BJ (cell line): ENCODE data around the gene BEAN1. TPM values are rescaled to one million over a fixed set of nuclear protein-coding genes. Genes with fewer than 3 reads are reported as not detected.

Source experiments
- CTCF ChIA-PET: fragments of 350-600 bp; formaldehyde crosslinking; extraction: SDS; loops from one replicate; lab custom pipeline; 2021; ENCODE audit warnings: antibody characterized with exemption, inconsistent platforms; lab: Yijun Ruan, JAX
- POLR2A ChIA-PET: fragments of 300-600 bp; sonication (Branson Sonifier 250); formaldehyde crosslinking; extraction: SDS; loops from one replicate; lab custom pipeline; 2021; ENCODE audit warnings: antibody characterized with exemption; lab: Charles Lee
- DNase-seq: peaks from one replicate; pipeline ENCODE4 v3.0.0-alpha.2; 2011; ENCODE audit warnings: low read depth
- H3K27me3 ChIP-seq: 2 replicates; pipeline ENCODE4 v1.6.0; 2011; ENCODE audit warnings: low read length; ENCODE audit not compliant: control insufficient read depth, insufficient read depth
- H3K36me3 ChIP-seq: 2 replicates; pipeline ENCODE4 v1.5.1; 2011; ENCODE audit warnings: low read length; ENCODE audit not compliant: control insufficient read depth, insufficient read depth
- H3K4me3 ChIP-seq: 2 replicates; pipeline ENCODE4 v1.5.1; 2011; ENCODE audit warnings: low read depth, mild to moderate bottlenecking, control low read depth, low read length
- CTCF ChIP-seq: IDR thresholded peaks from 2 replicates; pipeline ENCODE4 v1.5.1; 2011; ENCODE audit warnings: low read depth, mild to moderate bottlenecking, control low read depth, inconsistent platforms, low read length, moderate library complexity; ENCODE audit not compliant: insufficient read depth
- polyA plus RNA-seq: library from polyadenylated mRNA; depleted of rRNA; stranded (reverse); fragments of >200 nt; gene quantifications from 2 replicates; pipeline ENCODE4 v1.2.3, GENCODE V29; 2011

The BEAN1 gene
- polyA plus RNA-seq, 1 experiment: not detected

- ChIA-PET CTCF (interaction anchor here (1.2 kb wide), 1 partner anchor 12 kb away, joined by 4 read pairs; no protein-coding TSS in a partner anchor), POLR2A (interaction anchor here (0.7 kb wide), 1 partner anchor 15 kb away, joined by 3 read pairs; no protein-coding TSS in a partner anchor)
- DNase-seq: no peak
- Histone ChIP-seq H3K36me3 (no peaks in the 10 kb centered on the region), H3K4me3 (no peak overlapping the region), H3K27me3 (peaks cover 14% of the 10 kb centered on the region)
- no peak for TF ChIP-seq CTCF
Measured at GRCh38 chr16:66471264-66471663, 44.2 kb downstream of the BEAN1 start.

- H3K36me3 ChIP-seq: no peaks in the 10 kb centered on the region
- H3K4me3 ChIP-seq: no peak overlapping the region
- H3K27me3 ChIP-seq: peaks cover 14% of the 10 kb centered on the region
- CTCF ChIA-PET: interaction anchor here (1.2 kb wide), 1 partner anchor 11 kb away, joined by 4 read pairs; no protein-coding TSS in a partner anchor
- DNase-seq: no peak
- POLR2A ChIA-PET: interaction anchor here (0.7 kb wide), 1 partner anchor 16 kb away, joined by 3 read pairs; no protein-coding TSS in a partner anchor
- no peak for TF ChIP-seq CTCF
Measured at GRCh38 chr16:66471716-66472393, 44.8 kb downstream of the BEAN1 start.

GRCh38 chr16:66473051-66473571, 46.0 kb downstream of the BEAN1 start:
- peaks cover 16% of the 10 kb centered on the region for H3K27me3 ChIP-seq
- no peak overlapping the region for H3K4me3 ChIP-seq
- no peak for TF ChIP-seq CTCF
- ChIA-PET CTCF (interaction anchor here (2.0 to 2.4 kb wide), 2 partner anchors 10 to 67 kb away, joined by 8 to 11 read pairs; no protein-coding TSS in a partner anchor), POLR2A (no interaction called here)
- DNase-seq: no peak
- no peaks in the 10 kb centered on the region for H3K36me3 ChIP-seq

- H3K27me3 ChIP-seq: peaks cover 9% of the 10 kb centered on the region; the same call in 1 of the 2 replicates
- ChIA-PET POLR2A (no interaction called here), CTCF (interaction anchor here (2.0 to 2.4 kb wide), 2 partner anchors 9 to 67 kb away, joined by 8 to 11 read pairs; no protein-coding TSS in a partner anchor)
- H3K4me3 ChIP-seq: no peak overlapping the region
- DNase-seq: no peak
- H3K36me3 ChIP-seq: no peaks in the 10 kb centered on the region
- TF ChIP-seq CTCF: no peak
Measured at GRCh38 chr16:66473654-66474519, 46.8 kb downstream of the BEAN1 start.
